HEK293 (cell line): ENCODE measurements around the gene FRYL.

Experiments used
- CTCF ChIA-PET: fragments of 350-600 bp; formaldehyde crosslinking; extraction: SDS; loops from one replicate; lab custom pipeline; 2021; ENCODE audit warnings: antibody characterized with exemption; lab: Yijun Ruan, JAX
- POLR2A ChIA-PET: fragments of 300-600 bp; formaldehyde crosslinking; extraction: SDS; loops from one replicate; lab custom pipeline; 2020; ENCODE audit warnings: antibody characterized with exemption, inconsistent platforms; lab: Yijun Ruan, JAX
- H3K27ac ChIP-seq: fragments of 200-500 bp; sonication (Bioruptor generic); 2 replicates; pipeline ENCODE4 v1.5.1; 2014; ENCODE audit warnings: low read depth, low read length, control low read depth, inconsistent platforms; ENCODE audit errors: extremely low read depth
- H3K36me3 ChIP-seq, 2 experiments: fragments of 200-500 bp in 1 of 2; sonication (Bioruptor generic) in 1 of 2; 1 replicate in 1 of 2; 2 replicates in 1 of 2; pipeline ENCODE4 v1.5.1; 2014 to 2017; ENCODE audit warnings: inconsistent platforms in 2 of 2, low read length in 2 of 2; ENCODE audit not compliant: control insufficient read depth in 2 of 2, insufficient read depth in 1 of 2
- H3K4me1 ChIP-seq: fragments of 200-500 bp; sonication (Bioruptor generic); 2 replicates; pipeline ENCODE4 v1.5.1; 2014; ENCODE audit warnings: mild to moderate bottlenecking, low read length, inconsistent platforms; ENCODE audit not compliant: control insufficient read depth, insufficient read depth
- H3K4me3 ChIP-seq: 2 replicates; pipeline ENCODE4 v1.5.1; 2011; ENCODE audit warnings: low read depth, mild to moderate bottlenecking, control low read depth, low read length, moderate library complexity
- H3K9me3 ChIP-seq: fragments of 200-500 bp; sonication (Bioruptor generic); 2 replicates; pipeline ENCODE4 v1.5.1; 2014; ENCODE audit warnings: low read depth, low read length, inconsistent platforms; ENCODE audit not compliant: control insufficient read depth, insufficient read depth
- GFI1B ChIP-seq: fragments of 450-650 bp; formaldehyde crosslinking; IDR thresholded peaks from 2 replicates; pipeline ENCODE4 v1.5.1; 2016; ENCODE audit warnings: missing biosample characterization, missing genetic modification characterization
- HOXA7 ChIP-seq: sonication (generic); formaldehyde crosslinking; IDR thresholded peaks from 2 replicates; pipeline ENCODE4 v1.8.1; 2022; ENCODE audit warnings: missing genetic modification reagents, borderline replicate concordance
- HOXC10 ChIP-seq: sonication (generic); formaldehyde crosslinking; IDR thresholded peaks from 2 replicates; pipeline ENCODE4 v1.8.1; 2023; ENCODE audit warnings: mild to moderate bottlenecking, missing genetic modification reagents
- KLF7 ChIP-seq: fragments of 450-650 bp; formaldehyde crosslinking; IDR thresholded peaks from 2 replicates; pipeline ENCODE4 v1.5.1; 2016; ENCODE audit warnings: missing biosample characterization, missing genetic modification characterization, borderline replicate concordance
- KLF8 ChIP-seq: fragments of 450-650 bp; formaldehyde crosslinking; IDR thresholded peaks from 2 replicates; pipeline ENCODE4 v1.5.1; 2016; ENCODE audit warnings: missing biosample characterization, missing genetic modification characterization
- ZBTB8A ChIP-seq: fragments of 450-650 bp; formaldehyde crosslinking; IDR thresholded peaks from 2 replicates; pipeline ENCODE4 v1.5.1; 2016; ENCODE audit warnings: missing biosample characterization, missing genetic modification characterization
- ZFP3 ChIP-seq: fragments of 450-650 bp; formaldehyde crosslinking; IDR thresholded peaks from 2 replicates; pipeline ENCODE4 v1.5.1; 2016; ENCODE audit warnings: low read depth, missing biosample characterization, missing genetic modification characterization
- ZNF114 ChIP-seq: fragments of 450-650 bp; formaldehyde crosslinking; IDR thresholded peaks from 2 replicates; pipeline ENCODE4 v1.5.0; 2017; ENCODE audit warnings: missing biosample characterization, missing genetic modification characterization
- ZNF221 ChIP-seq: fragments of 450-650 bp; formaldehyde crosslinking; IDR thresholded peaks from 2 replicates; pipeline ENCODE4 v1.5.1; 2017; ENCODE audit warnings: missing biosample characterization, missing genetic modification characterization, borderline replicate concordance
- ZNF311 ChIP-seq: fragments of 450-650 bp; formaldehyde crosslinking; IDR thresholded peaks from 2 replicates; pipeline ENCODE4 v1.5.1; 2017; ENCODE audit warnings: missing biosample characterization, missing genetic modification characterization, borderline replicate concordance
- ZNF548 ChIP-seq: fragments of 450-650 bp; formaldehyde crosslinking; IDR thresholded peaks from 2 replicates; pipeline ENCODE4 v1.5.1; 2016; ENCODE audit warnings: missing biosample characterization, missing genetic modification characterization
- ZNF701 ChIP-seq: fragments of 450-650 bp; formaldehyde crosslinking; IDR thresholded peaks from 2 replicates; pipeline ENCODE4 v1.5.1; 2016; ENCODE audit warnings: missing biosample characterization, missing genetic modification characterization
- ZNF76 ChIP-seq: fragments of 450-650 bp; formaldehyde crosslinking; IDR thresholded peaks from 2 replicates; pipeline ENCODE4; 2016; ENCODE audit warnings: low read depth, missing biosample characterization, missing genetic modification characterization, borderline replicate concordance
- ZNF830 ChIP-seq: fragments of 450-650 bp; IDR thresholded peaks from 2 replicates; pipeline ENCODE4 v1.5.0; 2018; ENCODE audit warnings: missing biosample characterization, missing genetic modification characterization, low read depth, mild to moderate bottlenecking, moderate library complexity
- TF ChIP-seq, protein P1 (sequence below): fragments of 450-650 bp; formaldehyde crosslinking; IDR thresholded peaks from 2 replicates; pipeline ENCODE4 v1.5.1; 2017; ENCODE audit warnings: missing biosample characterization, missing genetic modification characterization
- TF ChIP-seq, protein P2 (sequence below): fragments of 450-650 bp; formaldehyde crosslinking; conservative IDR thresholded peaks from 2 replicates; pipeline ENCODE4 v1.5.1; 2016; ENCODE audit warnings: low read depth, missing biosample characterization, missing genetic modification characterization
- TF ChIP-seq, protein P3 (sequence below): fragments of 450-650 bp; formaldehyde crosslinking; conservative IDR thresholded peaks from 2 replicates; pipeline ENCODE4 v1.5.1; 2016; ENCODE audit warnings: low read depth, missing biosample characterization, missing genetic modification characterization
- TF ChIP-seq, protein P4 (sequence below): fragments of 450-650 bp; formaldehyde crosslinking; optimal IDR thresholded peaks from 2 replicates; pipeline ENCODE3; 2016; ENCODE audit warnings: missing biosample characterization, mild to moderate bottlenecking, missing genetic modification characterization
- TF ChIP-seq, protein P5 (sequence below): fragments of 450-650 bp; formaldehyde crosslinking; IDR thresholded peaks from 2 replicates; pipeline ENCODE4 v1.5.1; 2016; ENCODE audit warnings: missing biosample characterization, missing genetic modification characterization, low read depth
- TF ChIP-seq, protein P6 (sequence below): fragments of 450-650 bp; formaldehyde crosslinking; IDR thresholded peaks from 2 replicates; pipeline ENCODE4 v1.5.1; 2016; ENCODE audit warnings: missing biosample characterization, missing genetic modification characterization

Gene FRYL

GRCh38 chr4:48795108-48795507, 15.0 kb upstream of the FRYL start (continued):
- TF ChIP-seq, protein P1, sequence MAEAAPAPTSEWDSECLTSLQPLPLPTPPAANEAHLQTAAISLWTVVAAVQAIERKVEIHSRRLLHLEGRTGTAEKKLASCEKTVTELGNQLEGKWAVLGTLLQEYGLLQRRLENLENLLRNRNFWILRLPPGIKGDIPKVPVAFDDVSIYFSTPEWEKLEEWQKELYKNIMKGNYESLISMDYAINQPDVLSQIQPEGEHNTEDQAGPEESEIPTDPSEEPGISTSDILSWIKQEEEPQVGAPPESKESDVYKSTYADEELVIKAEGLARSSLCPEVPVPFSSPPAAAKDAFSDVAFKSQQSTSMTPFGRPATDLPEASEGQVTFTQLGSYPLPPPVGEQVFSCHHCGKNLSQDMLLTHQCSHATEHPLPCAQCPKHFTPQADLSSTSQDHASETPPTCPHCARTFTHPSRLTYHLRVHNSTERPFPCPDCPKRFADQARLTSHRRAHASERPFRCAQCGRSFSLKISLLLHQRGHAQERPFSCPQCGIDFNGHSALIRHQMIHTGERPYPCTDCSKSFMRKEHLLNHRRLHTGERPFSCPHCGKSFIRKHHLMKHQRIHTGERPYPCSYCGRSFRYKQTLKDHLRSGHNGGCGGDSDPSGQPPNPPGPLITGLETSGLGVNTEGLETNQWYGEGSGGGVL (tag by site-specific recombination), result no peak

- POLR2A ChIA-PET, result no interaction called here
- no peaks in the 10 kb centered on the region for H3K9me3 ChIP-seq
- H3K36me3 ChIP-seq, result no peaks in the 10 kb centered on the region
- CTCF ChIA-PET, result no interaction called here
- H3K4me3 ChIP-seq, result no peak overlapping the region
- H3K4me1 ChIP-seq, result no peaks in the 10 kb centered on the region
- no peak overlapping the region for H3K27ac ChIP-seq
- TF ChIP-seq ZNF830 (tag by site-specific recombination) (no peak), ZNF221 (tag by site-specific recombination) (no peak), ZNF548 (tag by site-specific recombination) (no peak), ZNF114 (tag by site-specific recombination) (no peak), ZNF701 (tag by site-specific recombination) (no peak), ZFP3 (no peak), ZBTB8A (tag by site-specific recombination) (no peak), KLF8 (no peak), GFI1B (no peak), ZNF311 (no peak), ZNF76 (tag by site-specific recombination) (no peak), HOXC10 (CRISPR knock-in tag) (no peak), HOXA7 (CRISPR knock-in tag) (no peak), KLF7 (tag by site-specific recombination) (no peak)
- TF ChIP-seq, protein P2, sequence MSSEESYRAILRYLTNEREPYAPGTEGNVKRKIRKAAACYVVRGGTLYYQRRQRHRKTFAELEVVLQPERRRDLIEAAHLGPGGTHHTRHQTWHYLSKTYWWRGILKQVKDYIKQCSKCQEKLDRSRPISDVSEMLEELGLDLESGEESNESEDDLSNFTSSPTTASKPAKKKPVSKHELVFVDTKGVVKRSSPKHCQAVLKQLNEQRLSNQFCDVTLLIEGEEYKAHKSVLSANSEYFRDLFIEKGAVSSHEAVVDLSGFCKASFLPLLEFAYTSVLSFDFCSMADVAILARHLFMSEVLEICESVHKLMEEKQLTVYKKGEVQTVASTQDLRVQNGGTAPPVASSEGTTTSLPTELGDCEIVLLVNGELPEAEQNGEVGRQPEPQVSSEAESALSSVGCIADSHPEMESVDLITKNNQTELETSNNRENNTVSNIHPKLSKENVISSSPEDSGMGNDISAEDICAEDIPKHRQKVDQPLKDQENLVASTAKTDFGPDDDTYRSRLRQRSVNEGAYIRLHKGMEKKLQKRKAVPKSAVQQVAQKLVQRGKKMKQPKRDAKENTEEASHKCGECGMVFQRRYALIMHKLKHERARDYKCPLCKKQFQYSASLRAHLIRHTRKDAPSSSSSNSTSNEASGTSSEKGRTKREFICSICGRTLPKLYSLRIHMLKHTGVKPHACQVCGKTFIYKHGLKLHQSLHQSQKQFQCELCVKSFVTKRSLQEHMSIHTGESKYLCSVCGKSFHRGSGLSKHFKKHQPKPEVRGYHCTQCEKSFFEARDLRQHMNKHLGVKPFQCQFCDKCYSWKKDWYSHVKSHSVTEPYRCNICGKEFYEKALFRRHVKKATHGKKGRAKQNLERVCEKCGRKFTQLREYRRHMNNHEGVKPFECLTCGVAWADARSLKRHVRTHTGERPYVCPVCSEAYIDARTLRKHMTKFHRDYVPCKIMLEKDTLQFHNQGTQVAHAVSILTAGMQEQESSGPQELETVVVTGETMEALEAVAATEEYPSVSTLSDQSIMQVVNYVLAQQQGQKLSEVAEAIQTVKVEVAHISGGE (tag by site-specific recombination), result no peak
- TF ChIP-seq, protein P3, sequence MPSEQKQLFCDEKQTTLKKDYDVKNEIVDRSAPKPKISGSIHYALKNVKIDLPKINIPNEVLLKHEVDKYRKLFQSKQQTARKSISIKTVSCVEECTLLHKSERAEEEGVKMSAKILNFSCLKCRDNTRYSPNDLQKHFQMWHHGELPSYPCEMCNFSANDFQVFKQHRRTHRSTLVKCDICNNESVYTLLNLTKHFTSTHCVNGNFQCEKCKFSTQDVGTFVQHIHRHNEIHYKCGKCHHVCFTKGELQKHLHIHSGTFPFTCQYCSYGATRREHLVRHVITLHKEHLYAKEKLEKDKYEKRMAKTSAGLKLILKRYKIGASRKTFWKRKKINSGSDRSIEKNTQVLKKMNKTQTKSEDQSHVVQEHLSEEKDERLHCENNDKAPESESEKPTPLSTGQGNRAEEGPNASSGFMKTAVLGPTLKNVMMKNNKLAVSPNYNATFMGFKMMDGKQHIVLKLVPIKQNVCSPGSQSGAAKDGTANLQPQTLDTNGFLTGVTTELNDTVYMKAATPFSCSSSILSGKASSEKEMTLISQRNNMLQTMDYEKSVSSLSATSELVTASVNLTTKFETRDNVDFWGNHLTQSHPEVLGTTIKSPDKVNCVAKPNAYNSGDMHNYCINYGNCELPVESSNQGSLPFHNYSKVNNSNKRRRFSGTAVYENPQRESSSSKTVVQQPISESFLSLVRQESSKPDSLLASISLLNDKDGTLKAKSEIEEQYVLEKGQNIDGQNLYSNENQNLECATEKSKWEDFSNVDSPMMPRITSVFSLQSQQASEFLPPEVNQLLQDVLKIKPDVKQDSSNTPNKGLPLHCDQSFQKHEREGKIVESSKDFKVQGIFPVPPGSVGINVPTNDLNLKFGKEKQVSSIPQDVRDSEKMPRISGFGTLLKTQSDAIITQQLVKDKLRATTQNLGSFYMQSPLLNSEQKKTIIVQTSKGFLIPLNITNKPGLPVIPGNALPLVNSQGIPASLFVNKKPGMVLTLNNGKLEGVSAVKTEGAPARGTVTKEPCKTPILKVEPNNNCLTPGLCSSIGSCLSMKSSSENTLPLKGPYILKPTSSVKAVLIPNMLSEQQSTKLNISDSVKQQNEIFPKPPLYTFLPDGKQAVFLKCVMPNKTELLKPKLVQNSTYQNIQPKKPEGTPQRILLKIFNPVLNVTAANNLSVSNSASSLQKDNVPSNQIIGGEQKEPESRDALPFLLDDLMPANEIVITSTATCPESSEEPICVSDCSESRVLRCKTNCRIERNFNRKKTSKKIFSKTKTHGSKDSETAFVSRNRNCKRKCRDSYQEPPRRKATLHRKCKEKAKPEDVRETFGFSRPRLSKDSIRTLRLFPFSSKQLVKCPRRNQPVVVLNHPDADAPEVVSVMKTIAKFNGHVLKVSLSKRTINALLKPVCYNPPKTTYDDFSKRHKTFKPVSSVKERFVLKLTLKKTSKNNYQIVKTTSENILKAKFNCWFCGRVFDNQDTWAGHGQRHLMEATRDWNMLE (tag by site-specific recombination), result no peak
- TF ChIP-seq, protein P4, sequence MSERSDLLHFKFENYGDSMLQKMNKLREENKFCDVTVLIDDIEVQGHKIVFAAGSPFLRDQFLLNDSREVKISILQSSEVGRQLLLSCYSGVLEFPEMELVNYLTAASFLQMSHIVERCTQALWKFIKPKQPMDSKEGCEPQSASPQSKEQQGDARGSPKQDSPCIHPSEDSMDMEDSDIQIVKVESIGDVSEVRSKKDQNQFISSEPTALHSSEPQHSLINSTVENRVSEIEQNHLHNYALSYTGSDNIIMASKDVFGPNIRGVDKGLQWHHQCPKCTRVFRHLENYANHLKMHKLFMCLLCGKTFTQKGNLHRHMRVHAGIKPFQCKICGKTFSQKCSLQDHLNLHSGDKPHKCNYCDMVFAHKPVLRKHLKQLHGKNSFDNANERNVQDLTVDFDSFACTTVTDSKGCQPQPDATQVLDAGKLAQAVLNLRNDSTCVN (tag by site-specific recombination), result no peak
- TF ChIP-seq, protein P5, sequence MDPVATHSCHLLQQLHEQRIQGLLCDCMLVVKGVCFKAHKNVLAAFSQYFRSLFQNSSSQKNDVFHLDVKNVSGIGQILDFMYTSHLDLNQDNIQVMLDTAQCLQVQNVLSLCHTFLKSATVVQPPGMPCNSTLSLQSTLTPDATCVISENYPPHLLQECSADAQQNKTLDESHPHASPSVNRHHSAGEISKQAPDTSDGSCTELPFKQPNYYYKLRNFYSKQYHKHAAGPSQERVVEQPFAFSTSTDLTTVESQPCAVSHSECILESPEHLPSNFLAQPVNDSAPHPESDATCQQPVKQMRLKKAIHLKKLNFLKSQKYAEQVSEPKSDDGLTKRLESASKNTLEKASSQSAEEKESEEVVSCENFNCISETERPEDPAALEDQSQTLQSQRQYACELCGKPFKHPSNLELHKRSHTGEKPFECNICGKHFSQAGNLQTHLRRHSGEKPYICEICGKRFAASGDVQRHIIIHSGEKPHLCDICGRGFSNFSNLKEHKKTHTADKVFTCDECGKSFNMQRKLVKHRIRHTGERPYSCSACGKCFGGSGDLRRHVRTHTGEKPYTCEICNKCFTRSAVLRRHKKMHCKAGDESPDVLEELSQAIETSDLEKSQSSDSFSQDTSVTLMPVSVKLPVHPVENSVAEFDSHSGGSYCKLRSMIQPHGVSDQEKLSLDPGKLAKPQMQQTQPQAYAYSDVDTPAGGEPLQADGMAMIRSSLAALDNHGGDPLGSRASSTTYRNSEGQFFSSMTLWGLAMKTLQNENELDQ (tag by site-specific recombination), result no peak
- TF ChIP-seq, protein P6, sequence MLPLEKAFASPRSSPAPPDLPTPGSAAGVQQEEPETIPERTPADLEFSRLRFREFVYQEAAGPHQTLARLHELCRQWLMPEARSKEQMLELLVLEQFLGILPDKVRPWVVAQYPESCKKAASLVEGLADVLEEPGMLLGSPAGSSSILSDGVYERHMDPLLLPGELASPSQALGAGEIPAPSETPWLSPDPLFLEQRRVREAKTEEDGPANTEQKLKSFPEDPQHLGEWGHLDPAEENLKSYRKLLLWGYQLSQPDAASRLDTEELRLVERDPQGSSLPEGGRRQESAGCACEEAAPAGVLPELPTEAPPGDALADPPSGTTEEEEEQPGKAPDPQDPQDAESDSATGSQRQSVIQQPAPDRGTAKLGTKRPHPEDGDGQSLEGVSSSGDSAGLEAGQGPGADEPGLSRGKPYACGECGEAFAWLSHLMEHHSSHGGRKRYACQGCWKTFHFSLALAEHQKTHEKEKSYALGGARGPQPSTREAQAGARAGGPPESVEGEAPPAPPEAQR (tag by site-specific recombination), result no peak
Observed at GRCh38 chr4:48792348-48793006, 12.4 kb upstream of the FRYL start.
